Measurements from ENCODE around the gene SDK1. TPM values are rescaled to one million over a fixed set of nuclear protein-coding genes. Genes with fewer than 3 reads are reported as not detected.
A peak's percentile ranks its signal among the peaks of the same experiment; 100 is the strongest.

Gene SDK1
- total RNA-seq, 2 donors from 2014 or later: 19.8 to 32.4 TPM

GRCh38 chr7:3301831-3302618 lies 973 bp downstream of the SDK1 start:
- 0% methylated on average over 23 to 33 of the region's 45 CpGs for WGBS, 2 donors
- no peaks in the 10 kb centered on the region for H3K9me3 ChIP-seq
- intact Hi-C loops (cut with DNase I): no loop called here
- peak overlapping the region; percentile 59 to 73 (median 67) for H3K27ac ChIP-seq
- H3K4me1 ChIP-seq: peaks cover 19% of the 10 kb centered on the region
- DNase-seq: peak in 3 of 4 donors; percentile 16 to 41 (median 39)
- H3K4me3 ChIP-seq: peak overlapping the region; percentile 58 to 62
- no peaks in the 10 kb centered on the region for H3K36me3 ChIP-seq (replicated peaks in 1 of 2; ENCODE audit: insufficient read depth in 1 of 2, low read depth in 2 of 2)
- H3K27me3 ChIP-seq: no peaks in the 10 kb centered on the region
- no peak for ATAC-seq
- TF ChIP-seq CTCF (IDR thresholded peaks at IDR 0.05): peak in 4 of 7 experiments; percentile 32 to 40 (median 36)
- peak in 1 of 3 donors; percentile 28 for TF ChIP-seq POLR2A (IDR thresholded peaks at IDR 0.05)

DNA sequence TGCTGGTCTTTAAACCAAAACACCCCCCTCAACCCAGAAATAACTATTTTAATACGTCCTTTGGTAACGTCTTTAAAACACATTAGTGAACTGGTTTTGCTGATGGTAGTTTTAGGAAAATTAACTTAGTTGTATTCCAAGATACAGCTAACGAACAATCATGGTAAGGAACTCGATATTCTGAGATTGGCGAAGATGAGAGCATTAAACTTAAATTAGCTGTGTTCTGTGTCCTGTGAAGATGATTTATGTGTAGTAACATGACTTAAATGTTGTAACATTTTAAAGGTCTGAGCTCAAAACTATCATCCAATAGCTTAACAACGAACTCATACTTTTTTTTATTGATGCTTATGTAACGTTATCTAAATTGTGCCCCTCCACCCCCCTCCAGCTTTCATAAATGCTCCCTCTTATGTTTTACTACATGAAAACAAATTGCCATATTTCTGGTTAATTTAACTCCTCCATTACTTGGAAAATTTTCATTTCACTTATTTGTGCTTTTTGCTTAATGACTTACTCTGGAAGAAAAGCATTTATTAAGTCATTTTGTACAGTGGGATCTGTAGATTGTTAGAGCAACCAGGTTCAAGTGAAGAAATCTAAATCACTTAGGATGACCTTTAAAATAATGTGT lies 1.7 kb downstream of the SDK1 start:
- Histone ChIP-seq H3K9me3 (no peaks in the 10 kb centered on the region), H3K36me3 (replicated peaks in 1 of 2; ENCODE audit: insufficient read depth in 1 of 2, low read depth in 2 of 2) (no peaks in the 10 kb centered on the region), H3K4me1 (peaks cover 25% of the 10 kb centered on the region), H3K4me3 (peak overlapping the region in 1 of 2 donors; percentile 58), H3K27ac (peak overlapping the region in 3 of 4 donors; percentile 66 to 73 (median 68)), H3K27me3 (no peaks in the 10 kb centered on the region)
- DNase-seq (no peak), ATAC-seq (no peak)
- intact Hi-C loops (cut with DNase I): no loop called here
- 11 to 12% methylated on average over 7 of the region's 7 CpGs for WGBS, 2 donors
- TF ChIP-seq POLR2A (IDR thresholded peaks at IDR 0.05): no peak

DNA sequence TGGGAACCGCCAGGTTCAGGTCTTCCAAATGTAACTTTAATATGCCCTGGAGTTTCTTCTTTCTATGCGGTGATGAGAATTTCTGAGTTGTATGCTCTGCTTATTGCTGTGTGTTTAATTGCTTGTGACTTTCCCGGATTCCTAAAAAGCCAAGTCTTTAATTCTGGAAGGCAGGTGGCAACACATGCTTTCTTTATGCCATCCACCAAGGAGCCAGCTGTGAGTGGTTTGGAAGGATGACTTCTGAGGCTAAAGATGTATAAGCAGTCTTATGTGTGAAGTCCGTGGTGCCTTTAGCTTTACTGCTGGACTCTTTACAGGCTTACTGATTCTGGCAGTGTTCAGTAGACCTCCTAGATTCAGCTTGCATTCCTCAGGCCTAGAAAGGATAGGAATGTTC lies 3.1 kb downstream of the SDK1 start:
- no peak overlapping the region for H3K4me3 ChIP-seq
- H3K27ac ChIP-seq: peak overlapping the region in 1 of 4 donors; percentile 15
- DNase-seq (no peak), ATAC-seq (no peak)
- H3K9me3 ChIP-seq: no peaks in the 10 kb centered on the region
- intact Hi-C loops (cut with DNase I): no loop called here
- peaks cover 25% of the 10 kb centered on the region for H3K4me1 ChIP-seq
- TF ChIP-seq CTCF (IDR thresholded peaks at IDR 0.05): peak in 1 of 7 experiments; percentile 3
- no peak for TF ChIP-seq POLR2A (IDR thresholded peaks at IDR 0.05)
- H3K27me3 ChIP-seq: no peaks in the 10 kb centered on the region
- no peaks in the 10 kb centered on the region for H3K36me3 ChIP-seq (replicated peaks in 1 of 2; ENCODE audit: insufficient read depth in 1 of 2, low read depth in 2 of 2)
- 68 to 76% methylated on average over 4 of the region's 4 CpGs for WGBS, 2 donors

- Histone ChIP-seq H3K4me3 (no peak overlapping the region), H3K27ac (no peak overlapping the region), H3K36me3 (replicated peaks in 1 of 2; ENCODE audit: insufficient read depth in 1 of 2, low read depth in 2 of 2) (no peaks in the 10 kb centered on the region), H3K9me3 (no peaks in the 10 kb centered on the region), H3K27me3 (no peaks in the 10 kb centered on the region), H3K4me1 (peaks cover 13% of the 10 kb centered on the region)
- DNase-seq (no peak), ATAC-seq (no peak)
- no peak for TF ChIP-seq POLR2A (IDR thresholded peaks at IDR 0.05)
- no peak for TF ChIP-seq CTCF (IDR thresholded peaks at IDR 0.05)
- intact Hi-C loops (cut with DNase I): no loop called here
- 28 to 42% methylated on average over 1 of the region's 1 CpG for WGBS, 2 donors
These were observed 6.4 kb downstream of the SDK1 start for GRCh38 chr7:3307435-3307834.

- Histone ChIP-seq H3K9me3 (no peaks in the 10 kb centered on the region), H3K27me3 (no peaks in the 10 kb centered on the region), H3K27ac (no peak overlapping the region), H3K4me1 (peaks cover 6% of the 10 kb centered on the region), H3K36me3 (replicated peaks in 1 of 2; ENCODE audit: insufficient read depth in 1 of 2, low read depth in 2 of 2) (no peaks in the 10 kb centered on the region), H3K4me3 (no peak overlapping the region)
- intact Hi-C loops (cut with DNase I): no loop called here
- TF ChIP-seq POLR2A (IDR thresholded peaks at IDR 0.05) (no peak), CTCF (IDR thresholded peaks at IDR 0.05) (no peak)
- WGBS, 2 donors: 87 to 96% methylated on average over 3 of the region's 3 CpGs
- ATAC-seq (no peak), DNase-seq (no peak)
These were observed 8.1 kb downstream of the SDK1 start for GRCh38 chr7:3309140-3309539.

All from body of pancreas (tissue), 4 donors.